Liver (tissue), 3 donors: ENCODE data around the gene LYZL1.

Source experiments
- ATF3 ChIP-seq: IDR thresholded peaks from 2 replicates; pipeline ENCODE4 v1.6.1; 2016; ENCODE audit warnings: antibody characterized with exemption
- CTCF ChIP-seq: fragments of 150-350 bp; IDR thresholded peaks from 2 replicates; pipeline ENCODE4 v1.5.1; 2017; ENCODE audit warnings: improper control_type of control experiment, low read depth, low read length; ENCODE audit not compliant: missing input control
- EGR1 ChIP-seq, 2 donors: IDR thresholded peaks; 2 replicates each; pipeline ENCODE4 v1.6.1; 2016 to 2018; ENCODE audit warnings: antibody characterized with exemption in 2 of 2, low read depth in 2 of 2
- FOXA2 ChIP-seq: IDR thresholded peaks from 2 replicates; pipeline ENCODE4 v1.6.1; 2016; ENCODE audit warnings: antibody characterized with exemption
- HNF4A ChIP-seq, 2 donors: conservative IDR thresholded peaks; 2 replicates each; pipeline ENCODE4 v1.6.1; 2016; ENCODE audit warnings: antibody characterized with exemption in 2 of 2, mild to moderate bottlenecking in 2 of 2
- NR2F2 ChIP-seq: IDR thresholded peaks from 2 replicates; pipeline ENCODE4 v1.6.1; 2016; ENCODE audit warnings: antibody characterized with exemption
- RAD21 ChIP-seq, 2 donors: IDR thresholded peaks; 2 replicates each; pipeline ENCODE4 v1.6.1; 2016; ENCODE audit warnings: antibody characterized with exemption in 2 of 2, mild to moderate bottlenecking in 2 of 2
- SP1 ChIP-seq: IDR thresholded peaks from 2 replicates; pipeline ENCODE4 v1.6.1; 2018; ENCODE audit warnings: antibody characterized with exemption, mild to moderate bottlenecking
- TAF1 ChIP-seq: conservative IDR thresholded peaks from 2 replicates; pipeline ENCODE4 v1.6.1; 2016; ENCODE audit warnings: antibody characterized with exemption, mild to moderate bottlenecking
- YY1 ChIP-seq: IDR thresholded peaks from 2 replicates; pipeline ENCODE4 v1.6.1; 2016; ENCODE audit warnings: antibody characterized with exemption, mild to moderate bottlenecking
- TF ChIP-seq, protein P1 (sequence below): IDR thresholded peaks from 2 replicates; pipeline ENCODE4 v1.6.1; 2016; ENCODE audit warnings: antibody characterized with exemption, mild to moderate bottlenecking
- TF ChIP-seq, protein P2 (sequence below): IDR thresholded peaks from 2 replicates; pipeline ENCODE4 v1.6.1; 2016; ENCODE audit warnings: antibody characterized with exemption
- TF ChIP-seq, protein P3 (sequence below): IDR thresholded peaks from 2 replicates; pipeline ENCODE4 v1.6.1; 2016; ENCODE audit warnings: antibody characterized with exemption
- donor health status: healthy.
- donor health status: healthy.

DNA sequence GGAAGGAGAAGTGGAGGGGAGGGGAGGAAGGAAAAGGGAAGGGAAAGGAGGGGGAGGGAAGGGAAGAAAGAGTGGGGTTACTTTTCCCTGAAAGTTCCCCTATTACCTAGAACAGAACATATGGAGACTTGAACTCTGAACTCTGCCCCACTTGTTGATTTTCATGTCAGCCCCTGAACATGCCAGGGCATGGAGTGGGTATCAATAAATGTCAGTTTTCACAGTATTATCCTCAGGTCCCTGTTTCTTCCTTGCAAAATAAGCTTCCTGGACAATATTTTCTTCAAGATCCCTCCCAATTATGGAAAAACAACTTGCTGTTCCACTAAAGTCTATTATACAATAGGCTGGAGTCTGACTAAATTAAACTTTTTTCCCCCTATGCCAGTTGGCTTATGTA is 46.9 kb upstream of the LYZL1 start:
- no peak for TF ChIP-seq CTCF
- TF ChIP-seq YY1 = no peak
- TF ChIP-seq, protein P1, sequence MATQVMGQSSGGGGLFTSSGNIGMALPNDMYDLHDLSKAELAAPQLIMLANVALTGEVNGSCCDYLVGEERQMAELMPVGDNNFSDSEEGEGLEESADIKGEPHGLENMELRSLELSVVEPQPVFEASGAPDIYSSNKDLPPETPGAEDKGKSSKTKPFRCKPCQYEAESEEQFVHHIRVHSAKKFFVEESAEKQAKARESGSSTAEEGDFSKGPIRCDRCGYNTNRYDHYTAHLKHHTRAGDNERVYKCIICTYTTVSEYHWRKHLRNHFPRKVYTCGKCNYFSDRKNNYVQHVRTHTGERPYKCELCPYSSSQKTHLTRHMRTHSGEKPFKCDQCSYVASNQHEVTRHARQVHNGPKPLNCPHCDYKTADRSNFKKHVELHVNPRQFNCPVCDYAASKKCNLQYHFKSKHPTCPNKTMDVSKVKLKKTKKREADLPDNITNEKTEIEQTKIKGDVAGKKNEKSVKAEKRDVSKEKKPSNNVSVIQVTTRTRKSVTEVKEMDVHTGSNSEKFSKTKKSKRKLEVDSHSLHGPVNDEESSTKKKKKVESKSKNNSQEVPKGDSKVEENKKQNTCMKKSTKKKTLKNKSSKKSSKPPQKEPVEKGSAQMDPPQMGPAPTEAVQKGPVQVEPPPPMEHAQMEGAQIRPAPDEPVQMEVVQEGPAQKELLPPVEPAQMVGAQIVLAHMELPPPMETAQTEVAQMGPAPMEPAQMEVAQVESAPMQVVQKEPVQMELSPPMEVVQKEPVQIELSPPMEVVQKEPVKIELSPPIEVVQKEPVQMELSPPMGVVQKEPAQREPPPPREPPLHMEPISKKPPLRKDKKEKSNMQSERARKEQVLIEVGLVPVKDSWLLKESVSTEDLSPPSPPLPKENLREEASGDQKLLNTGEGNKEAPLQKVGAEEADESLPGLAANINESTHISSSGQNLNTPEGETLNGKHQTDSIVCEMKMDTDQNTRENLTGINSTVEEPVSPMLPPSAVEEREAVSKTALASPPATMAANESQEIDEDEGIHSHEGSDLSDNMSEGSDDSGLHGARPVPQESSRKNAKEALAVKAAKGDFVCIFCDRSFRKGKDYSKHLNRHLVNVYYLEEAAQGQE = no peak
- no peak for TF ChIP-seq EGR1 (IDR thresholded peaks at IDR 0.05; ENCODE audit: low read depth in 2 of 2)
- TF ChIP-seq RAD21 (IDR thresholded peaks at IDR 0.05) = no peak
- TF ChIP-seq NR2F2 = no peak
- TF ChIP-seq TAF1 = no peak
- TF ChIP-seq SP1 = no peak
- TF ChIP-seq ATF3 = no peak
- TF ChIP-seq, protein P2, sequence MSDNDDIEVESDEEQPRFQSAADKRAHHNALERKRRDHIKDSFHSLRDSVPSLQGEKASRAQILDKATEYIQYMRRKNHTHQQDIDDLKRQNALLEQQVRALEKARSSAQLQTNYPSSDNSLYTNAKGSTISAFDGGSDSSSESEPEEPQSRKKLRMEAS = no peak
- TF ChIP-seq, protein P3, sequence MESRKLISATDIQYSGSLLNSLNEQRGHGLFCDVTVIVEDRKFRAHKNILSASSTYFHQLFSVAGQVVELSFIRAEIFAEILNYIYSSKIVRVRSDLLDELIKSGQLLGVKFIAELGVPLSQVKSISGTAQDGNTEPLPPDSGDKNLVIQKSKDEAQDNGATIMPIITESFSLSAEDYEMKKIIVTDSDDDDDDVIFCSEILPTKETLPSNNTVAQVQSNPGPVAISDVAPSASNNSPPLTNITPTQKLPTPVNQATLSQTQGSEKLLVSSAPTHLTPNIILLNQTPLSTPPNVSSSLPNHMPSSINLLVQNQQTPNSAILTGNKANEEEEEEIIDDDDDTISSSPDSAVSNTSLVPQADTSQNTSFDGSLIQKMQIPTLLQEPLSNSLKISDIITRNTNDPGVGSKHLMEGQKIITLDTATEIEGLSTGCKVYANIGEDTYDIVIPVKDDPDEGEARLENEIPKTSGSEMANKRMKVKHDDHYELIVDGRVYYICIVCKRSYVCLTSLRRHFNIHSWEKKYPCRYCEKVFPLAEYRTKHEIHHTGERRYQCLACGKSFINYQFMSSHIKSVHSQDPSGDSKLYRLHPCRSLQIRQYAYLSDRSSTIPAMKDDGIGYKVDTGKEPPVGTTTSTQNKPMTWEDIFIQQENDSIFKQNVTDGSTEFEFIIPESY = no peak
- no peak for TF ChIP-seq HNF4A (conservative IDR thresholded peaks at IDR 0.05)
- TF ChIP-seq FOXA2 = no peak
